K562 (cell line): ENCODE measurements around the gene MDM1. TPM values are rescaled to one million over a fixed set of nuclear protein-coding genes. Genes with fewer than 3 reads are reported as not detected.

Source experiments
- BRF1 ChIP-seq: IDR thresholded peaks from 3 replicates; pipeline ENCODE4 v1.6.1; 2011; ENCODE audit warnings: borderline replicate concordance, mild to moderate bottlenecking; ENCODE audit not compliant: insufficient read length; ENCODE audit errors: extremely low read depth
- CHD2 ChIP-seq: IDR thresholded peaks from 2 replicates; pipeline ENCODE4 v1.6.1; 2011; ENCODE audit warnings: low read depth, low read length
- SNAPC5 ChIP-seq: fragments of 250-450 bp; sonication (Bioruptor Pico); IDR thresholded peaks from 2 replicates; pipeline ENCODE4 v1.8.0; 2021; ENCODE audit warnings: moderate library complexity, mild to moderate bottlenecking, inconsistent platforms
- ZMIZ1 ChIP-seq, 2 experiments: fragments of 150-350 bp in 1 of 2; IDR thresholded peaks; 2 replicates each; pipeline ENCODE4 v1.6.1; 2012 to 2016; ENCODE audit warnings: low read depth in 2 of 2, low read length in 2 of 2, mild to moderate bottlenecking in 1 of 2, moderate library complexity in 1 of 2
- polyA plus RNA-seq, 8 experiments: library from polyadenylated mRNA; depleted of rRNA in 4 of 8; stranded (reverse) in 5 of 8; unstranded in 3 of 8; fragments of >200 nt; fragmentation: Nextera tagmentation in 2 of 8; fragmentation: Illumina TruSeq in 1 of 8; extraction: Ambion mirVana in 2 of 8; extraction: Trizol in 1 of 8; gene quantifications; 2 replicates each; pipeline versions ENCODE4 v1.2.1 to v1.2.3, GENCODE V29; 2011 to 2014; ENCODE audit warnings: inconsistent platforms in 1 of 8, missing spikeins in 1 of 8
- total RNA-seq, 7 experiments: library from RNA; depleted of rRNA in 6 of 7; stranded (reverse); fragments of >200 nt in 6 of 7; fragmentation: Illumina TruSeq in 2 of 7; extraction: Trizol in 2 of 7; gene quantifications; 2 replicates each; pipeline versions ENCODE4 v1.2.1 to v1.2.3, GENCODE V29; 2011 to 2021; ENCODE audit warnings: low replicate concordance in 1 of 7

Gene MDM1
- total and polyA plus RNA-seq, 9 of the 15 experiments (the other 6 are each of a cell fraction or from before 2014, with no cell fraction given) = 7.5 to 16.8 (median 13.1) TPM

- no peak for TF ChIP-seq ZMIZ1 (IDR thresholded peaks at IDR 0.05; ENCODE audit: low read depth in 2 of 2, low read length in 2 of 2)
- TF ChIP-seq SNAPC5 = no peak
- no peak for TF ChIP-seq BRF1
- TF ChIP-seq CHD2 = peak; percentile 55; the same call in 1 of the 2 replicates
Observed at GRCh38 chr12:68331869-68332727, at the start of gene MDM1 (continued).
